ENCODE measurements around the gene ELP1. TPM values are rescaled to one million over a fixed set of nuclear protein-coding genes. Genes with fewer than 3 reads are reported as not detected.
"Not testable (repeated sequence)": the region's sequence is repeated elsewhere in the genome, so short reads cannot be mapped to it uniquely, and the experiment has no call there.

ELP1 gene
- polyA plus RNA-seq, 3 donors = 7.2 to 15.7 (median 15.6) TPM

DNA sequence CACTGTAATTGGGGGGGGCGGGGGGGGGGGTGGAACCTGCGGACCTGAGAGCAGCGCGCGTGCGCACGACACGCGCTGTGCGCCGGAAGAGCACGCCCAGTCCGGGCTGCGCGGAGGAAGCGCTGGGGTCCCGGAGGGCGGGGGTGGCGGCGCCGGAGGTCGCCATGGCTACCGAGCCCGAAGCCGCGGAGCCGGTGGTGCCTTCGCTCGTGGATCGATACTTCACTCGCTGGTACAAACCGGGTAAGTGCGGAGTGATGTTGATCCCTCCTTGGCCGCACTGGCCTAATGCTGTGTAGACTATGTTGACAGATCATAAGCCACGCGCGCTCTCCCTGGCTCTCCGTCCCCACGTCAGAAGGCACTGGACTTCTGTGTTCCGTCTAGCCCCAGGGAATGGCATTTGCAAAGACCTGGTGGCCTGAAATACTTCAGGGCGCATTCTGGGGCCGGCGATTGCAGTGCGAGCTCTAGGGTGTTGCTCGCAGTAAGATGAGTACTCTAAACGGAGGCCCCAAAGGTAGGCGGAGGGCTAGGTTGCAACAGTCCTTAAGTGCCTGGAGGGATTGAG lies 484 bp upstream of the ELP1 start, which contains the start of gene ABITRAM:
TSS of gene ABITRAM (plus strand) at position 78 of the 571 bp plus-strand sequence. CDS start at position 165, 87 bp downstream.
- WGBS, 3 donors = 0% methylated on average over 42 to 47 of the region's 47 CpGs
- peak within 1 kb of the TSS; percentile 63 for H3K27ac ChIP-seq (ENCODE audit: low read depth, low read length)

DNA sequence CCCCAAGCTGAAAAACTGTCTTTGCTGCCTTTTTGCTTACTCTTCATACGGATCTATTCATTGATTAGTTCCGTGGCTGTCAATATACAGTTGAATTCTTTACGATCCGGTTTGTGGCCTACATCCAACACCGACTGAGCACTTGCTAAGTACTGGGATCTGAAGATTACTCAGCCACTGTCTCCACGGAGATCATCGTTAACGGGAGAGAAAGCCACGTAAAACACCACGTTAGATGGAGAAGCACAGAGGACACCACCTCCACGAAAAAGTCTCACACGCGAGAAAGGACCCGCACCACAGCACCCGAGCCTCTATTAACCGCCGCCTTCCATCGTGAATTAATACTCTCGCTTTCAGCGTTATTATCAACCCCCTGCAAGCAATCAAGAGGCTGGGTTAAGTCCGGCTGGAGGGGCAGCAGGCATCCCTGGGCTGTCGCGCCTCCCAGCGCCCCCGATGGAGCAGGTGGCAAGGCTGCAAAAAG lies 650 bp downstream of the ELP1 start:
- 0 to 1% (median 1%) methylated on average over 25 of the region's 25 CpGs for WGBS, 3 donors

DNA sequence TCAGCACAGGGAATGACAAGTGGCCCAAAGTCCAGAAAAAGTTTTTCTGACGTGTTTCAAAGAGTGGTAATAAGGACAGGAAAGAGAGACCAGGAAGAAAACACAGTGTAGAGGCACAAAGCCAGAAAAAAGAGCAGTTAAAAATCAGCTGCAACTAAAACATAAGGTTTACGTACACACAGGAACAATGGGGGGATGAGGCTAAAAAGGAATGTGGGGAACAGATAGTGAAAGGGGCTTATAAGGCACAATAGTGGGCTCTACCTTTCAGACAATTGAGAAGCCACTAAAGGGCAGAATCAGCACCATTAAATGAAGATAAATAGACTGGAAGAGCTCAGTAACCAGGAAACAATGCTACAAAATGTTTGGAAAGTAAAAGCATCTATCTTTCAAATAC lies 5.5 kb downstream of the ELP1 start:
- H3K27ac ChIP-seq (ENCODE audit: low read depth, low read length) = no peak overlapping the region
- 60 to 95% (median 91%) methylated on average over 2 of the region's 2 CpGs for WGBS, 3 donors

More for the DNA sequence above, 650 bp downstream of the ELP1 start:
- no peak overlapping the region for H3K27ac ChIP-seq (ENCODE audit: low read depth, low read length)

DNA sequence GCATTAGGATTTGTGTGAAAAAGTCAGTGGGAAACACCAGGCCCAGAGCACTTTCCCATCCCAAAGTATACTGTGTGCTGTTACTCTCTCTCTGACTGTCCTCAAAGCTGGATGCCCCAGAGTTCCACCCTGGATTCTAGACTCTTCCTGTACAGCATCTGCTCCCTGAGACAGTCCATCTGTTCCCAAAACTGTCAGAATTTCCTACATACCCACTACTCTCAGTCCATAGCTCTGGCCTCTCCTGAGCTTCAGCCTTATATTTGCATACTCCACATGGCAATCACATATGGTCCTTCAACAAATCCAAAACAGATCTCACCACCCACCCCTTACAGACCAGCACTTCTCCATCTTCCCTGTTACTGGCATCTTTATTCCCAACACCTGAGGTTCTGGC lies 9.5 kb downstream of the ELP1 start:
- H3K27ac ChIP-seq (ENCODE audit: low read depth, low read length) = no peak overlapping the region

DNA sequence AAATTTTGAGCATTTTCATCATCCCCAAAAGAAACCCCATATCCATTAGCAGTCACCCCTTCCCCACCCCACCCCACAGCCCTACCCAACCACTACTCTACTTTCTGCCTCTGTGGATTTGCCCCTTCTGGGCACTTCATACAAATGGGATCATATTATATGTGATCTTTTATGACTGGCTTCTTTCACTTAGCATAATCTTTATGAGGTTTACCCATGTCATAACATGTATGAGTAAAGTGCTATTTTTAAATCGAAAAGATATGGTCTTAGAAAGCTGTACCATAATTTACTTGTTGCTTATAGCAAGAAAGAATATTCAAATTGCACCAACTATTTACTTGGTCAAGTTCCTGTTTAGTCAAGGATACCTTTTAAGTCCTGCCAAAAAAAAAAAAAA lies 12.7 kb downstream of the ELP1 start:
- no peak overlapping the region for H3K27ac ChIP-seq (ENCODE audit: low read depth, low read length)
- WGBS, 3 donors = 92 to 97% (median 95%) methylated on average over 1 of the region's 1 CpG

DNA sequence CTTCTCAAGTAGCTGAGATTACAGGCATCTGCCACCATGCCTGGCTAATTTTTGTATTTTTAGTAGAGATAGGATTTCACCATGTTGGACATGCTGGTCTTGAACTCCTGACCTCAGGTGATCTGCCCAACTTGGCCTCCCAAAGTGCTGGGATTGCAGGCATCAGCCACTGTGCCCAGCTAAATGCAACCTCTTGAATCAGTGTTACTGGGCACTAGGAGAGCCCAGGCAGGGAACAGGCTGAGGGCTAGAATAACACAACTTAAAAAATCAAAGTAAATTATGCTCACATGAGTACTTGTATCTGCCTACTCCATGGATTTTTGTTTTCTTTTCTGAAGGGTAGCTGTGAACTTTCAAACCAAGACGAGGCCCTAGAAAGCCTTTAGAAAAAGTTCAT lies 13.5 kb downstream of the ELP1 start:
- 91 to 100% (median 100%) methylated on average over 1 of the region's 1 CpG for WGBS, 3 donors
- H3K27ac ChIP-seq (ENCODE audit: low read depth, low read length) = not testable (repeated sequence)

DNA sequence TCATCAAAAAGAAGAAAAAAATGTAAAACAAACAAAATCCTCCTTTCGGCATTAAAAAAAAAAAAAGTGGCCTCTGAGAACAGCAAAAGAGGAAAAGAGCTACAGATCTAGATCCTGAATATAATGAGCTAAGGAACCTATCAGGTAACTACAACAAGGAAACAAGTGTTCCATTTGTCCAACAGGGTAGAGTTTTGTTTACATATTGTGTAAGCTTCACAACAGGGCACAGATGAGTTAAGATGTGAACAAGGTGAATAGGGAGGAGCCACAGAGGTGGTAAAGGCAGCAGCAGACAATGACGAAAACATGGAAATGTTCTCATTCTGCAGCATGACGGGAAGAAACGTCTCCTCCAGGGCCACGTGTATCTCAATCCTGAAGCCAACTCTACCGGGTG lies 14.4 kb downstream of the ELP1 start:
- 86 to 91% (median 89%) methylated on average over 6 of the region's 6 CpGs for WGBS, 3 donors

DNA sequence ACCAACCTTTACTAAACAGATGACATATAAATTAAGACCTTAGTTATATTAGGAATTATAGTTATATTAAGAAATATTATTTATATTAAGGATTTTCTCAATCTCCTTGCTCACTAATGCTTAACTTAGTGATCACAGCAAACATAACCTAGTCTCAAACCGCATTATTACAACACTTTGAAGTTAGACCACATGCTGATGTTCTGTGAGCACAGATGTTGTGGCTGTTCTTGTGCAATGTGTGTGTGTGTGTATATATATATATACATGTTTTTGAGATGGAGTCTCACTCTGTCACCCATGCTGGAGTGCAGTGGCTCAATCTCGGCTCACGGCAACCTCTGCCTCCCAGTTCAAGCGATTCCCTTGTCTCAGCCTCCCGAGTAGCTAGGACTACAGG lies 20.5 kb downstream of the ELP1 start:
- no peak overlapping the region for H3K27ac ChIP-seq (ENCODE audit: low read depth, low read length)
- WGBS, 3 donors = 65 to 97% (median 77%) methylated on average over 5 of the region's 5 CpGs

More for the DNA sequence above, 14.4 kb downstream of the ELP1 start:
- no peak overlapping the region for H3K27ac ChIP-seq (ENCODE audit: low read depth, low read length)

DNA sequence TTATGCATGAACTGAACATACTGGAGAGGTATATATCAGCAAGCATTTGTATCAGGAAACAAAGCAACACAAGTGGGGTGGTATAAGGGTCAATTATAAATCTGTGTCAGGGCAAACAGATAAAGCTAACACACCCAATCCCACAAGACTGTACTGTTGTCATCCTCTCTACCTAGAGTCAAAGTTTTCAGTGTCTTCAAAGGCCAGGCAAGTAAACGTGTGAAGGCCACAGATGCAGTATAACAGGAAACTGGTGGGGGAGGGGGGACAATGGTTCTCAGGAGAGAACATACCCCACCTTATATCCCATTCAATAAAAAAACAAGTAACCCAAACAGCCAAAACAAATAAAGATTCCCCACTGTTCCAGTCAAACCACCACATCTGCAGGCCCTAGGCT lies 22.1 kb downstream of the ELP1 start:
- WGBS, 3 donors = 24 to 55% (median 47%) methylated on average over 1 of the region's 1 CpG
- H3K27ac ChIP-seq (ENCODE audit: low read depth, low read length) = no peak overlapping the region

DNA sequence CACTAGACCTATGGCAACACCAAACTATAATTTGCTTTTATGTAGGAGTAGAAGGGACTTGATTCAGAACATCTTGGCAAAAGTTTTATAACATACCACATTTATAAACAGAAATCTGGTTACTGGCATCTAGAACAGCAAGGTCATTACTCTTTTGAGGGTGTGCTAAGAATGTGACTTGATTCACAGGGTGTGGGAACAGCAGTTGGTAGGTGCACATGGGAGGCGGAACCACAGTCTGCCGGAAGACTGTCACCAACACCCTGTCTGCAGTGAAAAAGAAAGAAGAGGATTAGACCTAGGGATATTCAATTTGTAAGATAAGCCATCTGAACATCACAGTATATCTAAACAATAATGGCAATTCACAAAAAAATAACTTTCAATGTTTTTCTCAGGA lies 23.0 kb downstream of the ELP1 start:
- 74 to 98% (median 94%) methylated on average over 2 of the region's 2 CpGs for WGBS, 3 donors
- no peak overlapping the region for H3K27ac ChIP-seq (ENCODE audit: low read depth, low read length)

DNA sequence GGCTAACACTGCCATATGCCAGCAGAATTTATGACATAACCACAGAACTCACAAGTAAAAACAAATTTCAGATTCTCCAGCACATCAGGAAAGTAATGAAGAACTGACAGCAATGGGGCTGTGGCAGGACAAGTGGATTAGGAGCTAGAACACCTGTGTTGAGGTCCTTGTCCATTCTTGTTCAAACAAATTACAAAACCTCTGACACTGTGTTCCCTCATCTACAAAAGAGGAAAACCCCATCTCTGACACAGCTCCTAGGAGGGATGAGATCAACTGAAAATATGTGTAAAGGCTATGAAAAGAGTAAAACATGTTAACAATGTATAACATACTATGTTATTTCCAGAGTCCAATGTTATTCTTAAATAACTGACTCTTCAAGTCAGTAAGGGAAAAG lies 23.5 kb downstream of the ELP1 start:
- H3K27ac ChIP-seq (ENCODE audit: low read depth, low read length) = no peak overlapping the region

DNA sequence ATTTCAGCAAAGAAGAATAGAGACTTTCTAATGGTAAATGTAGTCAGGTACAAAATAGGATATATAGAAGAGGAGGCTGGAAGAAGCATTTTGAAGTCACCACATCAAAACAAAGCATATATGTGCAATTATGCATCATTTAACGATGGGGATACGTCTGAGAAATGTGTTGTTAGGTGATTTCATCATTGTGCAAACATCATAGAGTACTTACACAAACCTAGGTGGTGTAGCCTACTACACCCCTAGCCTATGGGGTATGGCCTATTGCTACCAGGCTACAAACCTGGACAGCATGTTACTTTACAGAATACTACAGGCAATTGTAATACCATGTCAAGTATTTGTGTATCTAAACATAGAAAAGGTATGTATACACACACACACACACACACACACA lies 28.4 kb downstream of the ELP1 start:
- 53 to 94% (median 92%) methylated on average over 2 of the region's 2 CpGs for WGBS, 3 donors
- no peak overlapping the region for H3K27ac ChIP-seq (ENCODE audit: low read depth, low read length)

DNA sequence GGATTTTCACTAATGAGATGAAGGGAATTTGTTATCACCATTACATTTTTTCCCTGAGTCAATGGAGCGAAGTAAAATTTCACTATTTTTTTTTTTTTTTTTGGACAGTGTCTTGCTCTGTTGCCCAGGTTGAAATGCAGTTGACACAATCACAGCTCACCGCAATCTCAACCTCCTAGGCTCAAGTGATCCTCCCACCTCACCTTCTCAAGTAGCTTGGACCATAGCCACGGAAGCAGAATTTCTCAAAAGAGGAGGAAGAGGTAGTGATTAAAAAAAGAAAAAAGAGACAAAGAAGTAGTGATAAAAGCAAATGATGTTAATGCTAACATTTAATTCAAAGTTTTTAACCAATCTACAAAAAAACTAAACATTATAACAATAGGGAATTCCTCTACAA lies 29.8 kb downstream of the ELP1 start:
- H3K27ac ChIP-seq (ENCODE audit: low read depth, low read length) = no peak overlapping the region
- 94 to 97% (median 95%) methylated on average over 3 of the region's 3 CpGs for WGBS, 3 donors

DNA sequence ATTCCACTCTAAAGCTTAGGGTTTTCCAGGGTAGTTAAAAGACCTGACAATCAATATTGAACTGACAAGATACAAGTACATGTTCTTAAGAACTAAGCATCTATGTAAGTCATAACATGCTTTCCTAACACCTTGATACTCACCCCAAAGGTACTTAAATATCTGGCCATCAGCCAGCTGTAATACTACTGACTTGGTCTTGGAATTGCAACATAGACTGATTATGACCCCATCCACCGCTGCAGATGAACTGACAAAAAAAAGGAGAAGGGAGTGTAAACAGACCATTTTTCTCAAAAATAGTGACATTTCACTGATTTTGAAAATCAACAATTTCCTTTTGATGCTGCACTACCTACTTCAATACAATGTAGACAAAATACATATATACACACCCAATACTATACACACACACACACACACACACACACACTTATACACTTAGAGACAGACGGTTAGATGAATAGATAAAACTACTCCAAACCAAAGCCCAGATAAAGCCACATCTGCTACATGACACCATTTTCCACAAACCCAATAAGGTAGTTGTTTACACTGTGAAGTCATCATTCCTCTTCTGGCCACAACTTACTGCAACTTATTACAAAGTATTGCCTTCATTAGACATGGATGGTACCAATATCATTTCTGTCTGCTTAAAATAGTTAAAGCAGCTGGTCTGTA lies 30.4 kb downstream of the ELP1 start:
- 70 to 83% (median 79%) methylated on average over 2 of the region's 2 CpGs for WGBS, 3 donors
- H3K27ac ChIP-seq (ENCODE audit: low read depth, low read length) = no peak overlapping the region

DNA sequence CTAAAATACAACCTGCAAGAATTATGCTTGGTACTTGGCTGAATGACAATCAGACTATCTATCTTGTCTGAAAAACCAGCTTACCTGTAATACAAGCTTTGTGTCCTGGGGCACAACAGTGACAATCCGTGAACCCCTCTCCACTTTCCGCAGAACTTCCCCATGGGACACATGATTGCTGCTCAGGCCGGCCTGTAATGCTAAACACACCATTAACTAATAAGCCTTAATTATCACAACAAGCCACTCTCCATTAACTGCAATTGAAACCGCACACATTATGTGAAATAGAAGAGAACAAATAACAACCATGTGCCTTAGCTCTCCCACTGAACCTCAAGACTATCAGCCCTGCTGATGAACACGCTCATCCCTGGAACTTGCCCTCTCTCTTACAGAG lies 33.7 kb downstream of the ELP1 start:
- H3K27ac ChIP-seq (ENCODE audit: low read depth, low read length) = no peak overlapping the region
- 86 to 95% (median 93%) methylated on average over 5 of the region's 5 CpGs for WGBS, 3 donors

DNA sequence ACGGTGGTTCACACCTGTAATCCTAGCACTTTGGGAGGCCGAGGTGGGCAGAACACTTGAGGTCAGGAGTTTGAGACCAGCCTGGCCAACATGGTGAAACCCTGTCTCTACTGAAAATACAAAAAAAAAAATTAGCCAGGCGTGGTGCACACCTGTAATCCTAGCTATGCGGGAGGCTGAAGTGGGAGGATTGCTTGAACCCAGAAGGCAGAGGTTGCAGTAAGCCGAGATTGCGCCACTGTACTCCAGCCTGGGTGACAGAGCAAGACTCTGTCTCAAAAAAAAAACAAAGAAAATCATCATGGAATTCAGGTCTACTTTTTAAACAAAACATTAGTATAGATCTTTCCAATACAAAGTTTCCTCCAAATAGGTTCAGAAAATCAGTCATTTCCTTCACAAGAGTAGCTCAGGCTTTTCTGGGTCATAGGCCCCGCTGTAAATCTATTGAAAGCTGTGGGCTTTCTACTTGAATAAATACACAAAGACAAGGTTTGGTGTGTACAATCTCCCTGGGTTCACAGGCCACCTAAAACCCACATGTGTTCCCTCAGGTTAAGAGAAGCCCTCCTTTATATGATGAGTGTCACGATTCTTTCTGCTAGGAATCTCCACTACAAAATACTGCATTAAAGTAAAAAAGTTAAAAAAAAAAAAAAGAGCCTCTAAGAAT lies 34.8 kb downstream of the ELP1 start:
- WGBS, 3 donors = 92 to 95% (median 93%) methylated on average over 8 of the region's 8 CpGs
- H3K27ac ChIP-seq (ENCODE audit: low read depth, low read length) = not testable (repeated sequence)

DNA sequence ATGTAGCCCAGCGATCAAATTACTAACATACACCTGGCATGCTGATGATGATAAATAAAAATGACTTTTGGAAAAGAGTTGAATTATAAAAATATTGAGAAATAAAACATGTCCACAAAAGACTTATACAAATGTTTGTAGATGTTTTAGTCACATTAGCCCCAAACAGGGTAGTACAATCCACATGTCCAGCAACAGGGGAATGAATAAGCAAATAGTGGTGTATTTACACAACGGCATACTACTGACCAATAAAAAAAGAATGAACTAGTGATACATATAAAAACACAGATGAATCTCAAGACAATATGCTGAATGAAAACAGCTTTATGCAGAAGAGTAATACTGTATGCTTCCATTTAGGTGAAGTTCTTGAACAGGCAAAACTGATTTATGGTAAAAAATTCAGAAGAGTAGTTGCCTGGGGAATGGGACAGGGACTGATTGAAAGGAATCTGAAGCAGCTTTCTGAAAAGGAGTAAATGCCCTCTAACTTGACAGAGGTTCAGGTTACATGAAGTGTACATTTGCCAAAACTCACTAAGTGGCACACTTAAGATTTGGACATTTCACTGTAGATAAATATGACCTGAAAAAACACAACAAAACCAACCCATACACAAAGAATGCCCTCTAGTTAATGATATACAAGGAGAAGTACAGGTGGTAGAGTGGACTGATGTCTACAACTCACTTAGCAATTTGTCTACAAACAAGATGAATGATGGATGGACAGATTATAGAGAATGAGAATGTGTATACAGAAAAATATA lies 36.4 kb downstream of the ELP1 start:
- no peak overlapping the region for H3K27ac ChIP-seq (ENCODE audit: low read depth, low read length)
- WGBS, 3 donors = 92 to 96% (median 94%) methylated on average over 2 of the region's 2 CpGs

DNA sequence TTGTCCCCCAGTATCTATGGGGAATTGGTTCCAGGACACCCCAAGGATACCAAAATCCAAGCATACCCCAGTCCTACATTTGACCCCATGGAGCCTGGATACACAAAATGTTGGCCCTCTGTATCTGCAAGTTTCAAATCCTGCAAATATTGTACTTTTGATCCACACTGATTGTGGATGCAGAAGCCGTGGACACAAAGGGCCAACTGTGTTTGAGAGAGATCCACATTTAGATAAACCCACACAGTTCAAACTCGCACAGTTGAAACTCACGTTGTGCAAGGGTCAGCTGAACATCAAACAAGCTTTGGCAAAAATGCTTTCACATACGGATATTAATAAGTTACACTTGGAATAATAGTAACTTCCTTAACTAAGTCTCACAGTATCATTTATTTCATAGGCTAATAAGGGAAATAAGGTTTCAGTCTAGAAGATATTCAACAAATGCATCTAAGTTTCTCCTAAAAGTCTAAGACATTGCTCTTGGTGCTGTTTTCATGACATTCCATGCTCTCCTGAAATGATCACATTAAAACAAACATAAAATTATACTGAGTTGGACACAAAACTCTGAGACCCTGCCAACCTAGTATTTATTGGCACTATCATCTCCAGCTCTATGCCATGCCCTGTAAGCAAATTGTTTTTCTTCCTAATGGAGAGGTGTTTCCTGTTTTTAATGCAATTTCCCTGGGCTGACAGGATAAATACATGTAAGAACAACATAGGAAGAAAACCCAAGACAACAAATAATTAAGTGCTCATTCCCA lies 39.5 kb downstream of the ELP1 start:
- 70 to 93% (median 92%) methylated on average over 4 of the region's 4 CpGs for WGBS, 3 donors
- H3K27ac ChIP-seq (ENCODE audit: low read depth, low read length) = no peak overlapping the region

Measured in adipose tissue (tissue), 3 donors.